GM21576 (cell line): ENCODE measurements around the gene TCTN2.
A peak's percentile ranks its signal among the peaks of the same experiment; 100 is the strongest.

Source experiments
- ATAC-seq: cut with Tn5 transposase; IDR thresholded peaks from one replicate; pipeline ENCODE4 v1.9.1; 2021; ENCODE audit warnings: mild to moderate bottlenecking, moderate library complexity; ENCODE audit not compliant: unreplicated experiment

The TCTN2 gene

GRCh38 chr12:123683964-123684363 lies 13.1 kb downstream of the TCTN2 start:
- no peak for ATAC-seq

GRCh38 chr12:123686636-123687190 lies 15.8 kb downstream of the TCTN2 start:
- ATAC-seq: no peak

GRCh38 chr12:123690191-123690840 lies 19.4 kb downstream of the TCTN2 start:
- no peak for ATAC-seq

- no peak for ATAC-seq
Observed at GRCh38 chr12:123696207-123696606, 25.3 kb downstream of the TCTN2 start.

GRCh38 chr12:123696646-123697045 lies 25.7 kb downstream of the TCTN2 start:
- no peak for ATAC-seq

- no peak for ATAC-seq
Observed at GRCh38 chr12:123705935-123706334, 35.0 kb downstream of the TCTN2 start.

GRCh38 chr12:123707466-123707865 lies 36.6 kb downstream of the TCTN2 start:
- no peak for ATAC-seq

GRCh38 chr12:123712780-123713319 lies 41.9 kb downstream of the TCTN2 start:
- no peak for ATAC-seq

GRCh38 chr12:123713398-123713797 lies 42.5 kb downstream of the TCTN2 start:
- no peak for ATAC-seq

- ATAC-seq: peak; percentile 37
Observed at GRCh38 chr12:123713823-123714585, 43.1 kb downstream of the TCTN2 start.

GRCh38 chr12:123715195-123715594 lies 44.3 kb downstream of the TCTN2 start:
- no peak for ATAC-seq

- no peak for ATAC-seq
Observed at GRCh38 chr12:123717350-123717749, 46.4 kb downstream of the TCTN2 start.

- ATAC-seq: no peak
Observed at GRCh38 chr12:123720141-123720814, 49.4 kb downstream of the TCTN2 start.

GRCh38 chr12:123721245-123721644 lies 50.3 kb downstream of the TCTN2 start:
- no peak for ATAC-seq

GRCh38 chr12:123723011-123723410 lies 52.1 kb downstream of the TCTN2 start:
- no peak for ATAC-seq

GRCh38 chr12:123723765-123724164 lies 52.9 kb downstream of the TCTN2 start:
- ATAC-seq: no peak

- no peak for ATAC-seq
Observed at GRCh38 chr12:123726244-123726643, 55.3 kb downstream of the TCTN2 start.

- no peak for ATAC-seq
Observed at GRCh38 chr12:123726962-123727361, 56.0 kb downstream of the TCTN2 start.

GRCh38 chr12:123727878-123728277 lies 57.0 kb downstream of the TCTN2 start:
- no peak for ATAC-seq

- no peak for ATAC-seq
Observed at GRCh38 chr12:123731596-123731995, 60.7 kb downstream of the TCTN2 start.

- no peak for ATAC-seq
Observed at GRCh38 chr12:123732251-123732650, 61.3 kb downstream of the TCTN2 start.
